ENCODE results near the gene EYA2.

DNA sequence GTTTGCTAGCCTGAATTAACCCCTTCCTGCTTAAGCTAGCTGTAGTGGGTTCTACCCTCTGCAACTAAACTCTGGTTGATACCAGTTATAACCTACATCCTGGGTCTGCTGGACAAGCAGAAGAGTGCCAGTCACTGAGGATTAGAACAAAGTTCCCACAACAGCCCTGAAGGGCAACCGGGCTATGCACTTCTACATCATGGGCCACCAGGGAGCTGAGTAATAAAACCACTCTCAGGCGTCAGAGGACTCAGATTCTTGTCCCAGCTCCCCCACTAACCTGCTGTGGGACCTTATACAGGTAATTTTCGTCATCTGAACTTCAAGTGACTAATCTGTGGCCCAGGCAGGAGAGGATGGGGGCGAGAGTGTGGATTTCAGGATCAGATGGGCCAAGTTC lies 56.8 kb downstream of the EYA2 start:
- TF ChIP-seq CTCF (conservative IDR thresholded peaks at IDR 0.05 in 1 of 2, IDR thresholded peaks at IDR 0.05 in 1 of 2; ENCODE audit: extremely low read depth in 1 of 2, insufficient read depth in 1 of 2, low read depth in 1 of 2, low read length in 2 of 2) (no peak), EZH2 (IDR thresholded peaks at IDR 0.05; ENCODE audit: borderline replicate concordance, low read length) (no peak)

Measured in mammary epithelial cell (primary cell).